SK-N-SH (cell line): Measurements from ENCODE around the gene SOD1.

Experiments
- CTCF ChIP-seq: fragments of 200-600 bp; sonication (generic); IDR thresholded peaks from 2 replicates; pipeline ENCODE4 v1.6.1; 2017; ENCODE audit warnings: antibody characterized with exemption, mild to moderate bottlenecking, moderate library complexity
- EZH2phosphoT487 ChIP-seq: fragments of 200-600 bp; sonication (generic); IDR thresholded peaks from 2 replicates; pipeline ENCODE4 v1.6.1; 2017; ENCODE audit warnings: low read depth, mixed run types, mild to moderate bottlenecking, antibody characterized with exemption, moderate library complexity, borderline replicate concordance
- GABPA ChIP-seq: IDR thresholded peaks from 2 replicates; pipeline ENCODE4 v1.4.0; 2012; ENCODE audit warnings: low read depth, mild to moderate bottlenecking
- NRF1 ChIP-seq: IDR thresholded peaks from 2 replicates; pipeline ENCODE4 v1.6.1; 2012; ENCODE audit warnings: low read depth, mild to moderate bottlenecking, low read length
- RAD21 ChIP-seq: IDR thresholded peaks from 2 replicates; pipeline ENCODE4 v1.6.1; 2012; ENCODE audit warnings: mild to moderate bottlenecking, low read length
- RCOR1 ChIP-seq: fragments of 150-350 bp; IDR thresholded peaks from 2 replicates; pipeline ENCODE4 v1.6.1; 2017; ENCODE audit warnings: antibody characterized with exemption, low read length
- RFX5 ChIP-seq: IDR thresholded peaks from 2 replicates; pipeline ENCODE4 v1.6.1; 2012; ENCODE audit warnings: mild to moderate bottlenecking, improper control_type of control experiment, low read length
- YY1 ChIP-seq: IDR thresholded peaks from 2 replicates; pipeline ENCODE4 v1.4.0; 2012; ENCODE audit warnings: low read depth, mild to moderate bottlenecking
- TF ChIP-seq, protein P1 (sequence below): IDR thresholded peaks from 2 replicates; pipeline ENCODE4 v1.4.0; 2012; ENCODE audit warnings: low read depth

DNA sequence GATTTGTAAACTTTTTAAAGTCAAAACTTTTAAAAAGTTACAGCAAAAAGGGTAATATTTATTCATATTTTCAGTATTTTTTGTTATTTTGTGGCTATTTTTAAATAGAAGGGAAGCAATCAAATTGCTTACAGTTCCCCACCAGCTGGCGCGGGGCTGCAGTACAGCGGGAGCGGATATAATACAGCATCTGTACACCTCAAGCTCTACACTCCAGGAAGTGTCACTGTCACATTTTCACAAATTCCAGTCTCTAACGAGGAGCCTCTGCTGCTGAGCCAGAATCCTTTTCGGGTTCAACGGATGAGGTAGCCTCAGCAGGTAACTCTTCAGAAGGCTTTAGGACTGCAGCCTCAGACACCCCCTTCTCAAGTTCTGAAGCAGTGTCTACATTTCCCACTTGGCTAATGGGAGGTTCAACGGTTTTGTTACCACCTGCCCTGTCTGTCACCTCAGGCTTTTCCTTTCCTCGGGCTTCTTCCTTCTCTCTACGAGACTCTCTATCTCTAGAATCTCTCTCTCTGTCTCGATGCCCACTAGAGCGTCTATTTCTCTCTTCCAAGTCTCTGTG, 11.7 kb downstream of the SOD1 start:
- TF ChIP-seq EZH2phosphoT487 (no peak), CTCF (no peak), GABPA (no peak), RFX5 (no peak), NRF1 (no peak), RCOR1 (no peak), YY1 (no peak), RAD21 (no peak)
- TF ChIP-seq, protein P1, sequence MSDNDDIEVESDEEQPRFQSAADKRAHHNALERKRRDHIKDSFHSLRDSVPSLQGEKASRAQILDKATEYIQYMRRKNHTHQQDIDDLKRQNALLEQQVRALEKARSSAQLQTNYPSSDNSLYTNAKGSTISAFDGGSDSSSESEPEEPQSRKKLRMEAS: no peak
